GM10266 (cell line): Measurements from ENCODE around the gene ARRB2.

Source experiments
- DNase-seq: peaks from one replicate; pipeline ENCODE4 v3.0.0; 2012; ENCODE audit errors: extremely low spot score
- CTCF ChIP-seq: IDR thresholded peaks from 2 replicates; pipeline ENCODE4 v1.5.1; 2012; ENCODE audit warnings: mild to moderate bottlenecking, low read depth; ENCODE audit not compliant: control insufficient read depth, insufficient read depth; ENCODE audit errors: missing control alignments

The ARRB2 gene

GRCh38 chr17:4748686-4749085, 38.3 kb downstream of the ARRB2 start:
- DNase-seq = no peak
- TF ChIP-seq CTCF = no peak

- DNase-seq = no peak
- no peak for TF ChIP-seq CTCF
These were observed 40.2 kb downstream of the ARRB2 start for GRCh38 chr17:4750606-4751005.

GRCh38 chr17:4751932-4752331, 41.5 kb downstream of the ARRB2 start:
- TF ChIP-seq CTCF = no peak
- DNase-seq = no peak

GRCh38 chr17:4753392-4753791, 43.0 kb downstream of the ARRB2 start:
- no peak for TF ChIP-seq CTCF
- DNase-seq = no peak

- no peak for DNase-seq
These were observed 49.4 kb downstream of the ARRB2 start for GRCh38 chr17:4759776-4760236.

GRCh38 chr17:4764595-4764994, 54.2 kb downstream of the ARRB2 start:
- no peak for TF ChIP-seq CTCF
- no peak for DNase-seq

More at GRCh38 chr17:4759776-4760236, 49.4 kb downstream of the ARRB2 start:
- no peak for TF ChIP-seq CTCF

GRCh38 chr17:4766201-4766600, 55.8 kb downstream of the ARRB2 start:
- DNase-seq = no peak
- no peak for TF ChIP-seq CTCF

GRCh38 chr17:4766723-4767122, 56.3 kb downstream of the ARRB2 start:
- TF ChIP-seq CTCF = no peak
- no peak for DNase-seq
